Adrenal gland (tissue), 12 donors: Measurements from ENCODE around the gene BACH2. TPM values are rescaled to one million over a fixed set of nuclear protein-coding genes. Genes with fewer than 3 reads are reported as not detected.

Source experiments
- DNase-seq, 7 donors: peaks; one replicate each; pipeline ENCODE4 v3.0.0-alpha.2; 2019 to 2020
- H3K27ac ChIP-seq, 5 donors: fragments of 200-600 bp; sonication (generic) in 4 of 5; 1 replicate in 3 of 5; 2 replicates in 2 of 5; pipeline versions ENCODE4 v1.5.1 to v1.8.0; 2016 to 2020; ENCODE audit warnings: mild to moderate bottlenecking in 1 of 5
- H3K27me3 ChIP-seq: fragments of 200-600 bp; 2 replicates; pipeline ENCODE4 v1.8.0; 2021
- H3K36me3 ChIP-seq, 2 donors: fragments of 200-600 bp; replicated peaks in 1 of 2; 1 replicate in 1 of 2; 2 replicates in 1 of 2; pipeline versions ENCODE4 v1.5.1 to v1.8.0; 2018 to 2022
- H3K4me1 ChIP-seq, 2 donors: fragments of 200-600 bp; replicated peaks in 1 of 2; 1 replicate in 1 of 2; 2 replicates in 1 of 2; pipeline versions ENCODE4 v1.5.1 to v1.8.0; 2018 to 2021
- H3K4me3 ChIP-seq, 4 donors: fragments of 200-600 bp; sonication (generic) in 3 of 4; one replicate each; pipeline ENCODE4 v1.5.1; 2016 to 2018
- H3K9me3 ChIP-seq, 3 donors: fragments of 200-600 bp; sonication (generic) in 1 of 3; replicated peaks in 1 of 3; 1 replicate in 2 of 3; 2 replicates in 1 of 3; pipeline versions ENCODE4 v1.5.1 to v1.8.0; 2016 to 2021
- CTCF ChIP-seq, 6 experiments: fragments of 450-650 bp in 4 of 6; fragments of 200-600 bp in 2 of 6; sonication (generic) in 1 of 6; IDR thresholded peaks; 1 replicate in 5 of 6; 2 replicates in 1 of 6; pipeline versions ENCODE4 v1.5.1 to v1.8.0; 2016 to 2021; ENCODE audit warnings: antibody characterized with exemption in 6 of 6, mild to moderate bottlenecking in 2 of 6, moderate library complexity in 1 of 6
- POLR2A ChIP-seq, 2 donors: fragments of 450-650 bp; IDR thresholded peaks; one replicate each; pipeline ENCODE4 v1.6.1; 2017; ENCODE audit warnings: antibody characterized with exemption in 2 of 2, mild to moderate bottlenecking in 2 of 2, moderate library complexity in 1 of 2
- WGBS, 4 donors: extraction: QIAGEN DNeasy Blood & Tissue Kit in 2 of 4; methylation state at CpG; one replicate each; pipeline versions ENCODE4 v1.1.5 to v1.1.7; 2013 to 2017; 5-methylcytosine and 5-hydroxymethylcytosine counted together
- intact Hi-C, 2 donors: fragments of 100-400 bp; cut with DNase I; formaldehyde crosslinking; loops; one replicate each; pipeline versions ENCODE4 v1.14.1 to v1.15.0; 2022 to 2023
- polyA plus RNA-seq, 3 donors: library from polyadenylated mRNA; stranded (reverse); fragments of 200-250 nt in 2 of 3; fragments of 350-450 nt in 1 of 3; fragmentation: Illumina TruSeq in 1 of 3; extraction: RNeasy Lipid Tissue Mini Kit (QIAGEN cat#74804) in 1 of 3; gene quantifications; one replicate each; pipeline ENCODE4 v1.2.3, GENCODE V29; 2013 to 2014
- total RNA-seq, 9 donors: library from RNA; depleted of rRNA in 4 of 9; stranded (reverse); fragments of >200 nt in 4 of 9; fragments of 120-200 nt in 1 of 9; fragmentation: NEBNext Ultra II Directional in 1 of 9; extraction: Animal tissue kit (Norgen Biotek cat#: 25700) in 1 of 9; gene quantifications; one replicate each; pipeline versions ENCODE4 v1.1.0 to v1.2.4, GENCODE V29; 2013 to 2023
- donor health status: healthy with polysubstance abuse.
- donor health status: Bipolar disorder and iron deficiency.
- donor health status: DM: yes; HTN: yes; CAD: no.
- donor health status: DM: no; HTN: no; CAD: no.
- donor health status: DM: no; HTN: no; CAD: no.
- donor health status: DM: yes; HTN: yes; CAD: no.

The BACH2 gene
- total and polyA plus RNA-seq, 12 donors: 0.08 to 2.9 (median 0.83) TPM

- Histone ChIP-seq H3K9me3 (peaks cover 0 to 4% (median 0%) of the 10 kb centered on the region in 3 donors), H3K27me3 (no peaks in the 10 kb centered on the region), H3K4me1 (no peaks in the 10 kb centered on the region), H3K36me3 (no peaks in the 10 kb centered on the region), H3K27ac (no peak overlapping the region), H3K4me3 (no peak overlapping the region)
- no peak for TF ChIP-seq POLR2A (IDR thresholded peaks at IDR 0.05)
- no peak for TF ChIP-seq CTCF (IDR thresholded peaks at IDR 0.05)
- WGBS, 4 donors: 89 to 97% (median 93%) methylated on average over 5 of the region's 5 CpGs
- intact Hi-C loops: no loop called here
- no peak for DNase-seq
Observed at GRCh38 chr6:90110971-90111370, 185.7 kb downstream of the BACH2 start.

- intact Hi-C loops: no loop called here
- no peak for TF ChIP-seq POLR2A (IDR thresholded peaks at IDR 0.05)
- TF ChIP-seq CTCF (IDR thresholded peaks at IDR 0.05): no peak
Observed at GRCh38 chr6:90109141-90109540, 187.5 kb downstream of the BACH2 start.

GRCh38 chr6:90107771-90108282 is 188.8 kb downstream of the BACH2 start:
- H3K4me1 ChIP-seq: no peaks in the 10 kb centered on the region
- no peak overlapping the region for H3K27ac ChIP-seq
- H3K4me3 ChIP-seq: no peak overlapping the region
- H3K36me3 ChIP-seq: no peaks in the 10 kb centered on the region
- no peak for DNase-seq
- H3K27me3 ChIP-seq: no peaks in the 10 kb centered on the region
- WGBS, 4 donors: 70 to 77% (median 74%) methylated on average over 3 of the region's 3 CpGs
- no peak for TF ChIP-seq POLR2A (IDR thresholded peaks at IDR 0.05)
- no peak for TF ChIP-seq CTCF (IDR thresholded peaks at IDR 0.05)
- intact Hi-C loops: no loop called here
- no peaks in the 10 kb centered on the region for H3K9me3 ChIP-seq

More at GRCh38 chr6:90109141-90109540, 187.5 kb downstream of the BACH2 start:
- H3K9me3 ChIP-seq: peaks cover 0 to 4% (median 0%) of the 10 kb centered on the region in 3 donors
- no peak for DNase-seq
- no peak overlapping the region for H3K27ac ChIP-seq
- H3K27me3 ChIP-seq: no peaks in the 10 kb centered on the region
- 70 to 78% (median 76%) methylated on average over 4 of the region's 4 CpGs for WGBS, 4 donors
- H3K4me1 ChIP-seq: no peaks in the 10 kb centered on the region
- H3K4me3 ChIP-seq: no peak overlapping the region
- H3K36me3 ChIP-seq: no peaks in the 10 kb centered on the region

GRCh38 chr6:90107371-90107770 is 189.3 kb downstream of the BACH2 start:
- TF ChIP-seq POLR2A (IDR thresholded peaks at IDR 0.05) (no peak), CTCF (IDR thresholded peaks at IDR 0.05) (no peak)
- H3K27me3 ChIP-seq: no peaks in the 10 kb centered on the region
- H3K36me3 ChIP-seq: no peaks in the 10 kb centered on the region
- H3K27ac ChIP-seq: no peak overlapping the region
- H3K4me1 ChIP-seq: no peaks in the 10 kb centered on the region
- intact Hi-C loops: no loop called here
- H3K9me3 ChIP-seq: no peaks in the 10 kb centered on the region
- WGBS, 4 donors: 75 to 88% (median 79%) methylated on average over 1 of the region's 1 CpG
- H3K4me3 ChIP-seq: no peak overlapping the region
- no peak for DNase-seq
